ENCODE measurements around the gene RPS2.

RPS2 gene

DNA sequence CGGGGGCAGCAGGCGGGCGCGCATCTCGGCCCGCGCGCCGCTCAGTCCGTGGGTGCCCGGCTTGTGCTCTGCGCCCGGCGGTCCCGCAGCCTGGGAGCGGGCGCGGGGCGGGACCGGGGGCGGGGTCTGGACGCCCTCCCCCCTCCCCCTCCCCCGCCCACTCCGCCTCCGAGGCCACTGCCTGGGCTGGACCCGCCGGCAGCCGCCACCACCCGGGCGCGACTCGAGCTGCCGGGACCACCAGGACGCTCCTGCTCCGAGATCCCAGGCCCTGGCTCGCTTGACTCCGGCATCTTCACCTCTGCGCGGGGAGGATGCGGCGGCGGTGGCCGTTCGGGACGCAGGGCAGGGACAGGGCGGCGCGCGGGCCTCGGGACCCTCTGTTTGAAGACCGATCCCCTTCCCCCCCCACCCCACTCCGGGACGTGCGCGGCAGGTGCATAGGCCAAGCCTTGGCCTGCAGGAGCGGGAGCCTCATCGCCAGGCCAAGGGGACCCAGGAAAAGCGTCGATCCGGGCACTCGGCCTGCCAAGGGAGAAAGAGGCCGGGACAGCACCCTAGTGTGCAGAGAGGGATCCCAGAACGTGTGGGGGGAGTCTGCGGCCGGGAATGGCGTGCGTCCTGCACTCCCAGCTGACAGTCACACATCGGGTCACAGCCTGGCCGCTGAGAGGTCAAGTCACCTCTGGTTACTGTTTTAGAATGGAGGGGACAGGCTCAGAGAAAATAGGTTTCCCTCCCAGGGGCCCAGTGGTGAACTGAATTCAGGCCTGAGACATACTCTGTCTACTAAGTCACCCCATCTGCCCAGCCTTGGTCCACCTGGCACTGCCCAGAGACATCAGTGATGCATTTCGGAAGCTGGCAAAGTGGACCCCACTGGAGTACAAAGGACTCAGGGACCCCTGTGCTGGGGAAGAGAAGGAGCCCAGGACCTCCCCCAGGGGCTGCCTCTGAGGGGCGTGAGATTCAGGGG is 46.0 kb downstream of the RPS2 start, which contains the start of gene HS3ST6:
Gene HS3ST6 (minus strand): TSS at position 65 of the 976 bp plus-strand sequence. CDS start 92 bp downstream, outside the sequence.
- no peak for DNase-seq

DNA sequence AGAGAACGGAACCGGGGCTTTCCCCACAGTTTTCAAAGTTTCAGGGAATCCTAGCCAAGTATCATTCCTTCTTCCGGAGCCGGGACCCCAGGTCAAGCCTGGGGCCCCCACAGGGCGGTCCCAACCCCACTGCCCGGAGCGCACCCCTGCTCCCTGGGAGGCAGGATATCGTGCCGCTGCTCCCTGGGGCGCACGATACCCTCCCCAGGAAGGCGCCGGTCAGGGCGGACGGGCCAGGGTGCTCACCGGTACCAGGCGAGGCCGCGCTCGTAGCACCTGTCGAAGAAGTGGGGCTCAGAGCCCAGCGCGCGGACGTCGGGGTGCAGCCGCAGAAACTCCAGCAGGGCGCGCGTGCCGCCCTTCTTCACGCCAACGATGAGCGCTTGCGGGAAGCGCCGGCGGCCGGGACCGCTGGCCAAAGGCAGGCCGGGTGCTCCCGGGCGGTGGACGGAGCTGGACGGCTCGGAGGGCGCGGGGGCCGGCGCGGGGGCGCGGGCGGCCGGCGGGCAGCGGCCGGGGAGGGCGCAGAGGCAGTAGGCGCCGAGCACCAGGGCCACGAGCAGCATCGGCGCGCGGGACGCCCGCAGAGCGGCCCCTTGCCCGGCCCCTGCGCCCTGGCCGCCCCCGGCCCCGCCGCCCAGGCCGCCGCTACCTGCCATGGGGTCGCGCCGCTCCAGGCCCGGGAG is 46.8 kb downstream of the RPS2 start:
- no peak for DNase-seq

DNA sequence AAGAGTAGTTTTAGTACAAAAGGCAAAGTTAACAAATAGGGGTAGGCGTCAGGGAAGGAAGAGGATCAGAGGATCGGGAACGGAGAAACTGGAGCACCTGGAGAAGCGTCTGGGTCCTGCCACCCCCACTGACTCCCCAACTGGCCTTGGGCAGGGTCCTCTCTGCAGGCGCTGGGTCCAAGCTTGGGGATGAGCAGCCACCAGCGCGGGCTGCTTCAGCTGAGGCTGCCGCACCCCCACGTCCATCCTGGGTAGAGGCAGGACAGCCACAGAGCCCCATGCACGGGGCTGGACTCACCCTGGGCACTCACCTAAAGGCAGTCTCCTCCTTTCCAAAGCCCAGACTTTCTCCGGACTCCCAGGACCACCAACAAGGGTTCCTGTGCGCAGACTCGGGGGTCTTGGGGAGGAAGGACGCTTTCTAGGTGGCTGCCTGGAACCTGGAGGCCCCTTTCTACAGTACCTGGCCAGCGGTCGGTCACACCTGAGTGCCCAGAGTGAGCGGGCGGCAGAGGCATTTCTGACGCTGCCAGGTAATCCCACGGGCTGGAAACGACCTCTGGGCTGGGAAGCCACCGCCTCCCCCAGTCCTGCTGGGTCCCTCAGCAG is 47.5 kb downstream of the RPS2 start:
- no peak for DNase-seq

DNA sequence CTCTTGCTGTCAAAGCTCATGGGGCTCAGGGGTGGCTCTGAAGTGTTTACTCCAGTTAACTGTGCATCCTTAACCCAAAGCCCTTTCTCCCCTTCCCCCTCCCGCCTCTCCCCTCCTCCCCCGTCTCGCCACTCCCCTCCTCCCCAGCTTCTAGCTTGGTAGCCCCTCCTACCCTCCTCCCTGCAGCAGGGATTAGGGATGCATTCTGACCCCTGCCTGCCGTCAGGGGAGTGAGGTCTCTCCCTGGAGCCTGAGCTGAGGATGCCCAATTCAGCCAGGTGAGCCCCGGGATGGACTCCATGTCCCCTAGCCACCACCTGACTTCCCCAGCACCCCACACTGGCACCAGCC is 48.0 kb downstream of the RPS2 start:
- DNase-seq, result no peak

DNA sequence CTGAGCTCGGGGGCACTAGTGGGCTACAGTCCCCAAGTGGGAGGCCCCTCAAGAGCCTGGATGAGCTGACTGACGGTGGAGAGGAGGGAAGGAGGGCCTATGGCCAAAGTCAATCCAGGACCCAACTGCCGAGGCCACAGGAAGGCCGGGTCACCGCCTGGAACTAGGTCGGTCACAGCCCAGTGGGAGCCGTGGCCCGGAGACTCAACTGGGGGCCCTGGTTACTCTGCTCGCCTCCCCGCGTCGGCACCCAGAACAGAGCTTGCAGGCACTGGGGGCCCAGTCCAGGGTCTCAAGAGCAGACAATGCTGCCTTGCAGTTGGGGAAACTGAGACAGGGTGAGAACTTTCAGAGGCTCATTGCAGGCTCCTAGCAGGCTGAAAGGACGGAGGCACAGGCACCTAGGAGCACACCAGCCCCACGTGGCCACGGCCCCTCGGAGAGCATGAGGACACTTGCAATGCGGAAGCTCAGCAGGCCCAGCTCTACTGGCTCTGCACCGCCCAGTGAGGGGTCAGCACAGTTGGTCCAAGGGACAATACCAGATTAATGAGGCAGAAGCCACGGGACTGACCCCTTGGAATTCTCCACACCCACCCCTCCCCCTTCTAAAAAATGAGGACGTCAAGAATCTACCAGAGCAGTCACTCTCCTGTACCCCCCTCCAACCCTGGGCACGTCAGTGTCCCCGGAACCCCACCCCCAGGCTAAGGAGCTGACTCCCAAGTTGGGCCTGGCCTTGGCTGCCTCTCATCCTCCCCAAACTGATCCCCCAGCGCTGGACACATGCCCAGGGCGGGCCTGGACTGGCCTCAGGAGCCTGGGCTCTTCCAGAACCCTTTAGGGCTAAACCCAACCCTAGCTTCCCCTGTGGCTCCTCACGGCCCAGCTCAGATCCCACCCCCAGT is 48.6 kb downstream of the RPS2 start:
- no peak for DNase-seq

DNA sequence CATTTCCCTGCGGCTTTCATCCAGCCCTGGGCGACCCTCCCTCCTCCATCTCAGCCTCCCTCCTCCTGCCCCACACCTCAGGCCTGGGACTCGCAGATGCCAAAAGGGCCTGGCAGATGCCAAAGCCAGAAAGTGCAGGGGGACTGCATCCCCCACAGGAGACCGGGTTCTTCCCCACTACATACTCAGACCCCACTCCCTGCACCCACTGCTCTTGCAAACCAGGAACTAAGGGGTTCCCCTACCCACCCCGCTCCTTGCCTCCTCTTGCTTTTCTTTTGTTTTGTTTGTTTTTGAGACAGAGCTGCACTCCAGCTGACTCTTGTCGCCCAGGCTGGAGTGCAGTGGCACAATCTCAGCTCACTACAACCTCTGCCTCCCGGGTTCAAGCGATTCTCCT is 49.6 kb downstream of the RPS2 start:
- DNase-seq, result no peak

DNA sequence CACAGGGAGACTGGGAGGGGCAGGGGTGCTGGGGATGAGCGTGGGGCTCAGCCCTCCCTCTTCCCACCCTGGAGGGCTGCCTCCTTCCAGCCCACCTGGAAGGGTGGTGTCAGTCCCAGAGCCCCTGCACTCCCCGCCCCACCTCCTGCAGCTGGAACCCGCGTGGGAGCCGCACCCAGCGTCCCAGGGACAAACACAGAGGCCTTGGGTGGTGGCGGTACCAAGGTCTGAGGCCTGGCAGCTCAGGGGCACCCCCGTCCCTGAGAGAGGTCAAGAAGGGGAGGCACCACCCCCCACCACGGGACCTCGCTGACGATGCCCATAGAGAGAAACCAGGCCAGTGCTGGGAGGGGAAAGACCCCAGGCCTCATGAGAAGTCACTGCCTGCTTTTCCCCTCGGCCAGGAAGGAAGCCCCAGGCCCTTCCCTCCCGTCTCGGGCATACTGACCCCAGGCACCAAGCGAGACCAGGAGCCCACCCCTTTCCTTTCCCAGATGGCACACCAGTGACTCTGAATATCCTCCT is 50.5 kb downstream of the RPS2 start:
- no peak for DNase-seq

DNA sequence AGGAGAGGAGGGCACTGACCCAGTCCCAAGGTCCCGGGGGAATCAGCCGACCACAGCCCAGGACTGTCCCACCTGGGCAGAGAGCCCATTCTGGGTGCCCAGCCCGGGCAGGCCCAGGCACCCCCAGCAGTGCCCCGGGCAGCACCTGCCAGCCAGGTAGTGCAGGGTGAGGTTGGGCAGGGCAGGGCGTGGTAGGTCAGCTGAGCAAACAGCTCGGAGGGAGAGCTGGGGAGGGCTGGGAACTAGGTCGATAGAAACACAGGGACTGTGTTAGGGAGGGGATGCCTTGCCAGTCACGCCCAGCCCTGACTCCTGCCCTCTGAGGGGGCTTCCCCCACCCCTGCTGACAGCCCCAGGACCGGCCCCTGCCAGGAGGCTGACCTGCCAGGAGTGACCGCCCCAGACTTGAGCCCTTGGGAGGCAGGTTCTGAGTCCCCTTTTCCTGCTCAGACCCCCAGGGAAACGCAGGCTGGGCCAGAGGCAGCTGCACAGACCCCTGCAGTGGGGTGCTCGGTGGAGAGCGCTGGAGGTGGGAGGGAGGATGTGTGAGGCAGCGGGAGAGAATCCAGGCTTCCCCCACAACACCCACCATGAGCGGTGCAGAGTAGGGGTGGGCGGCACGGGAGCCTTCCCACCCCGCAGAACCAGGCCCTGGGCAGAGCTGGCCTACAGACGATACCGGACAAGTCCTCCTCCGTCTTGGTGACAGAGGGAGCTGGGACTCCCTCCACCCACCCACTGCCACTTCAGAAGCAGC is 51.1 kb downstream of the RPS2 start:
- peak; percentile 15 for DNase-seq

DNA sequence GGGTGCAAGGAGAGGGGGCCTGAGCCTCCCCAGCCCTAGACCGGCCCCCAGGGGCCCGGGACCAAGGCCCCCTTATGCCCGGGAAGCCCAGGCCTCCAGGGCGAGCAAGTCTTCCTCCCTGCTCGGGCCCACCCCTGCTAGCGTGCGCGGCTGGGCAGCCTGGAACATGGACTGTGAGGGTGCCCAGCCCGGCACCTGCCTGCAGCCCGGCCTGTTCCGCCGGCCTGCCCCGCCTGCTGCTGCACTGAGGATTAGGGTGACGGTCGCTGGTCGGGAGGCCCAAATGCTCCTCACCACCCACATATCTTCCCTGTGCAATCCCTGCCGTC is 52.4 kb downstream of the RPS2 start:
- DNase-seq, result no peak

Data from NCI-H1105 treated with DMSO at 0.1 percent for 48 hours (cell line).